GM18867 (cell line): Measurements from ENCODE around the gene PCBP3.

Experiments used
- ATAC-seq: cut with Tn5 transposase; IDR thresholded peaks from one replicate; pipeline ENCODE4 v1.9.1; 2021; ENCODE audit warnings: mild to moderate bottlenecking, moderate library complexity; ENCODE audit not compliant: unreplicated experiment

The PCBP3 gene

DNA sequence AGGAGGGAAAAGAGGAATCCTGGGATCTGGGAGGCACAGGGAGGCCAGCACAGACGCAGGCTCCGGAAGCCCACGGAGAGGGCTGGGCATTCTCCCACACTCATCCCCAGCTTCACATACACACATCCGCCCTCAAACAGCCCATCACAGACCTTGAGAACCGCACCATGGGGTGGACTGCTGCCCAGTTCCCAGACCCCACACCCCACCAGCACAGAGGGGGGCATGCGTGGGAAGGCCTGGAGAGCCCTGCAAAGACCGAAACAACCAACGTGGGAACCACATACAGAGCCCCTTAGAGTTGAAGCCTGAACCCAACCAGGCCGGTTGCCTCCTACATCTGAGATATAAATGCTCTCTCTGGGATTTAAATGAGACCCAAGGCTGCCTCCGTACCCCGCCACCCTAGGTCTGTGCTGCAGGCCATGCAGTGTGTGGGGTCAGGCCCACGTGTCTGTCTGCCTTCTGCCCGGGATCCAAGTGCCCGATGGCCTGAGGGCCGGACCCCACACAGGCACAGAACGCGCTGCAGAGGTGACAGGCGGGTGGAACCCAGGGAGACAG is 211.8 kb downstream of the PCBP3 start:
- ATAC-seq = no peak

DNA sequence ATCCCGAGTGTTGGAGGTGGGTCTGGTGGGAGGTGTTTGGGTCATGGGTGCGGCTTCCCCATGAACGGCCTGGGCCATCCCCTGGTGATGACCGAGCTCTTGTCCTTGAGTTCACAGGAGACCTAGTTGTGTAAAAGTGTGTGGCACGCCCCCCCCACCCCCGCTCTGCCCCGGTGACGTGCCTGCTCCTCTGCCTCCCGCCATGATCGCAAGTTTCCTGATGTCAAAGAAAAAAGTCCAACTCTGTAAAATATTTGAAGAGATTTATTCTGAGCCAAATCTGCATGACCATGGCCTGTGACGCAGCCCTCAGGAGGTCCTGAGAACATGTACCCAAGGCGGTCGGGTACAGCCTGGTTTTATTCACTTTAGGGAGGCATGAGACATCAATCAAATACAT is 212.9 kb downstream of the PCBP3 start:
- no peak for ATAC-seq

DNA sequence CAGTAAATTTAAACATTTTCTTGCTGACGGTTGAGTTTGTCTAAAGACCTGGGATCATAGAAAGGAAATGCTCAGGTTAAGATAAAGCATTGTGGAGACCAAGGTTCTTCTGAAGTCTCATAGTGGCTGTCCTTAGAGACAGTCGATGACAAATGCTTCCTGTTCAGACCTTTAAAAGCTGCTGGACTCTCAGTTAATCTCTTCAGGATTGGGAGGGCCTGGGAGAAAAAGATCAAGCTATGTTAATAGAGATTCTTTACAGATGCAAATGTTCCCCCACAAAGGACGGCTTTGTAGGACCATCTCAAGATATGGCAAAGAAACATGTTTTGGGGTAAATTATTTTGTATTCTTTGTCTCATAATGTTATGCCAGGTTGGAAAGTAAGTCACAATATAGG is 213.4 kb downstream of the PCBP3 start:
- ATAC-seq = no peak

GRCh38 chr21:45857761-45858160 is 214.2 kb downstream of the PCBP3 start:
- no peak for ATAC-seq

GRCh38 chr21:45858180-45858579 is 214.7 kb downstream of the PCBP3 start:
- ATAC-seq = no peak

- ATAC-seq = no peak
Measured at GRCh38 chr21:45859041-45859761, 215.7 kb downstream of the PCBP3 start.

DNA sequence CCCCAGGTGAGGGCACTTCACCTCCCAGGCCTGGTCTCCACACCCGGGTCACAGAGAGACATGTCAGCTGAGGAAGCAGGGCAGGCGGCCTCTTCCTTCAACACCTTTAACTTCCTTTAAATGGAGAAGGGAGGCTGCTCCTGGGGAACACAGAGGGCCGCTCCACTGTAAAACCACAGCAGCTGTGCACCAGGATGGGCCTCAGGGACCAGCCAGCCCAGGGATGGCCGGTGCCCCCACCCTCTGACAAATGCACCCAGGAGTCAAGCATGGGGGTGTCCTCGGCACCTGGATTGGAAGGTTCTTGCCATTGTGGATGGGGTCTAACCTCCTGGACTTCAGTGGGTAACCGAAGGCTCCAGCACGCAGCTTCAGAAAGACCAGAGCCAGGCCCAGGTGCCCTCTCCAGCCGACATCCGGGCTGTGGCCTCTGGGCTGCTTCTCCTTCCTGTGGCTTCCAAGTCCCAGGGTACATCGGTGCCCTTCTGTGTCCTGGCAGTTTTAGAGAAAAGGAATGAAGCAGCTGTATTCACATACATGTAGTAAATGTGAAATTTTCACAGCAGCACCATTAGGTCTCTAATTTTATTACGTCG is 216.3 kb downstream of the PCBP3 start:
- no peak for ATAC-seq

- no peak for ATAC-seq
Measured at GRCh38 chr21:45860493-45861155, 217.1 kb downstream of the PCBP3 start.

DNA sequence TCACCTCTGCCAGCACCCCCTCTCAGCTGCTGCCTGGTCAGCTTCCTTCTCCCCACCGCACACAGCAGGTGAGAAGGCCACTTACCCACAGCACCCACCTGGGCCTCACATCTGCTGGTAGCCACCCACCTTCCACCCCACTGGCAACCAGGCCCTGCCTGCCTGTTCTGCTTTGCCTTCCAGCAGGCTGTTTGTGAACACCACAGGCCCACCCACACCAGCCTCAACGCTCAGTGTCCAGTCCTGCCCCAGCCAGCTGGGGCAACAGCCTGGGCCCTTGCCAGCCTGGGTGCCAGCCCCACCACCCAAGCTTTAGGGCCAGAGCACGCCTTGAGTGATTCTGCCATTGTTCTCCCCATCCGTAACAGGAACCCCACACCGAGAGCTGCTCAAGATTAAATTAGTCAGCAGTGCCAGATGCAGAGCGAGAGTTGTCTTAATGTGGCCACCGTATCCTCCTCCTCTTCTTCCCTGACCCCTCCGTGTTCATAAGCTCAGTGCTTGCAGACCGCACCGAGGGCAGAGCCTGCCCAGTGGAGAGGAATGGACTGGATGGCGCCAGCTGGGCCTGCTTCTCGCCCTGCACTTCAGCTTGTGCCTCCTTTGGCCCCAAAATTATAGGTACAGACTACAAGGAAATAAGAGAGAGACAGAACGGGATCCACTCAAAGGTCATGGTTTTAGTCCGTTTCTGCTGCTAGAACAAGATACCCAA is 217.8 kb downstream of the PCBP3 start:
- ATAC-seq = no peak

GRCh38 chr21:45862543-45863207 is 219.2 kb downstream of the PCBP3 start:
- peak; percentile 57 for ATAC-seq

- ATAC-seq = no peak
Measured at GRCh38 chr21:45863267-45863666, 219.7 kb downstream of the PCBP3 start.

GRCh38 chr21:45863751-45864150 is 220.2 kb downstream of the PCBP3 start:
- no peak for ATAC-seq

- ATAC-seq = no peak
Measured at GRCh38 chr21:45864436-45864835, 220.9 kb downstream of the PCBP3 start.

DNA sequence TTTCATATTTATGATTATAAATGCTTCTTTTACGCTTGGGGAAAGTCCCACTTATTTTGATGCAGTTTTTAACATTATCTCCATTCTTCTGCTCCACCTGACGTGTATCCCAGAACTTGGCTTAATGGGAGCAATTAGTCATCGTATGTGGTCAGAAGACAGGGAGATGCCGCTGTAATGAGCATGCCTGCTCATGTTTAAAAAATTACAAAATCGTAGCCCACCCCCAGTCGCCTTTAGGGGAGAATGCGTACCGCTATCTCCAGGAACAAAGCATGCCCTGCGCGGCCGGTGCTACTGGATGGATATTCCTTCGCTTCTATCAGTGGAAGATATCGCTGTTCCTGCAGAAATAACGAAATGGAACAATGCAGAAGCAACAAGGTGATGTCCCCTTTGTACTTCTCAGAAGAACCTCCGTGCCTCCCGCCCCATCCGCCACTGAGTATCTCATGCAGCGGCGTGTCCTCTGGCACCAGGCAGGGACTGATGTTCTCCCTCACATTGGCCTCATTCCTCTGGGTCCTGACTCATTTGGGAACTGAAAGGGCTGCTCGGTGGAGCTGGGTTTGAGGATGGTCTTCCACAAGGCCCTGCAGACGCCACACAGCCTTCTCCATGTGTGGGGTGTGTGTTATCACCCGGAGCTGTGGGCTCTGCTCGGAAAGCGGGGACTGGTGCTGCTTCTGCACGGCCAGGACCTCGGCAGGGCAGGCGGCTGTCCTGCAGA is 221.7 kb downstream of the PCBP3 start:
- ATAC-seq = no peak

DNA sequence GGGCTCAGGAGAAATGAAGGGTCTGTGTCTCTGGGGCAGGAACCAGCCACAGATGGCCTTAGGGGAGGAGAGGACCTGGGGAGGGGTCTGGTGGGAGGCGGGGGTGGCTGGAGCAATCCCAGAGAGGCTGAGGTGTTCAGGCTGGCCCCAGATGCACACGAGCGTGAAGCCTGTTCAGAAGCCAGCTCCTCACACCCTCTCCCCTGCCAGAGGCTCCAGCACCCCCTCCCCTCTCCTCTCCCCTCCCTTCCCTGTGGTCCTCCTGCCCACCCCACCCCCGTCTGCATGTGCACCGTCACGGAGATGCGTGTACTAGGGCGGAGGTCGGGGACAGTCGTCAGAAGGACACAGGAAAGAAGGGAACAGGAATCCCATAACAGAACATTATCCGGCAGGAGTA is 223.0 kb downstream of the PCBP3 start:
- no peak for ATAC-seq

DNA sequence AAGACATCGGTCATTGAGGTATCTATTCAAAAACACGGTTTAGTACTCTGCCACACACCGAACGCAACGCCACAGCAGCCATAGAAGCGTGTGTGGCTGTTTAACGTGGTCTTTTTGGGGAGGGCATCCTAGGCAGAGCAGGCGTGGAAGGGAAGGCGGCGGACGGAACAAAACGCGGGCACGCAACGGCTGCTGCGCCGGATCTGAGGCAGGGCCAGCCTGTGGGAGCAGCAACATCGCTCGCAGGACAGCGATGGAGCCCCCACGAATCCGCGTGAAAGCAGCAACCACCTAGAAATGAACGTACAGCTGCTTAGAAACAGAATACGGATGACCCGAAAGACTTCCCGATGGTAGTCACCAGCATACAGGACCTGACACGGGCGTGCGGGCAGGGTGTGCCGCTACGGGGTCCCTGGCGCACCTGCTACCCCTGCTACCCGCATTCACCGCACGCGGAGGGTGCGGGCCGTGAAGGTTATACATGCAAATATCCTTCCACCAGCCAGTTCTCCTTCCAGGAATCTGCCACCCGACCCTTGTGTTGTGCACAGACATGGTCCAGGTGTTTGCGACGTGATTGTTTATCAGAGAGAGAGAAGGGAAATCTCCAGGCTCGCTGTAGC is 223.6 kb downstream of the PCBP3 start:
- no peak for ATAC-seq

DNA sequence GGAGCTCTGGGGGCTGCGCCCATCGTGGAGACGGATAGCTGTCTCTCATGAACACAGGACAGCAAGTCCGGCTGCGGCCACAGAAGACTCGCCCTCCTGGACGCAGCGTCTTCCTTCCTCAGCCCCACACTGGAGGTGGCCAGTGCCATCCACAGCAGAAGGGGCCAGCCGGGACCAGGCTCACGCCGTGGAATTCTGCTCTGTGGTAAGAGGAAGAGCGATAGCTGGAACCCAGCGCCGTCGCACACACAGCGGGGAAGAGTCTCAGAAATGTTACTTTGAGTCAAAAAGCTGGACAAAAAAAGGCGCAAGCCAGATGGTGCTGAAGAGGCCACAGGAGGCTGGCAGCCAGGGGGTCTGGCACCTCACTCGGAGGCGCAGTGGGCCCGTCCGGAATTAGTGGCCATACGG is 224.2 kb downstream of the PCBP3 start:
- ATAC-seq = no peak

DNA sequence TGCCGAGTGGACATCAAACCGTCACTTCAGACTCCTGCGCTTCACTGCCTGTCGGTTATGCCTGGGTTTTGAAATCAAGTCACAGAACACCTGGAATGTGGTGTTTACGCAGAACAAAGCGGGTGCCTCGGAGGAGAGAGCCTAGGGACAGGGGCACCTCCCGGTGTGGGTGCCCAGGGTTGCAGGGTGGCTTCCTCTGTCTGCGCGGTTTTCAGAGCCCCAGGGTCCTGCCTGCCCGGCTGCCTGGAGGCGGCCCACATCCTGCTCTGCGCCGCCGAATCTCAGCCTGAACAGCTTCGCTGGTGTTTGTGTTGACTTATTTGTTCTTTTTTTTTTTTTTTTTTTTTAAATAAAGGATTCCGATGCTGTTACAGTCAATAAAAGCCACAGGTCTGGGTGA is 224.6 kb downstream of the PCBP3 start:
- ATAC-seq = no peak

DNA sequence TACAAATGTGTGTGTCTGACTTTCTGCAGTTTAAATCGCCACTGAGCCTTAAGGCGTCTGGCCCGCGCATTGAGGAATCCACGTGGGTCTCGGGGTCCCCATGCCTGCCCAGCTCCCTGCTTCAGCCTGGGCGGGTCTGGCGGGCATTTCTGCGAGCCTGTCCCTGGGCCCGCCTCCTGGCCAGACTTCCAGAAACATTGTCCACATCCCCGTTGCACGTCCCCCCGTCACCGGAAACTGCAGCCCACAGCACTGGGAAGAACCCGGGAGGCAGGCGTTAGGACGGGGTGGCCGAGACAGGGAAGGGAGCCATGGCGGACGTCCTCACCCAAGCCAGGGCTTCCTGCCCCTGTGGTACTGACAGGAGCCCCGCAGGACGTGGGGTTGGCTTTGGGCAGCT is 225.0 kb downstream of the PCBP3 start:
- ATAC-seq = no peak
